HG03159 (cell line): ENCODE measurements around the gene UNC45A.

Experiments
- ATAC-seq: cut with Tn5 transposase; IDR thresholded peaks from one replicate; pipeline ENCODE4 v1.9.1; 2021; ENCODE audit warnings: mild to moderate bottlenecking, moderate library complexity; ENCODE audit not compliant: unreplicated experiment

Gene UNC45A, protein sequence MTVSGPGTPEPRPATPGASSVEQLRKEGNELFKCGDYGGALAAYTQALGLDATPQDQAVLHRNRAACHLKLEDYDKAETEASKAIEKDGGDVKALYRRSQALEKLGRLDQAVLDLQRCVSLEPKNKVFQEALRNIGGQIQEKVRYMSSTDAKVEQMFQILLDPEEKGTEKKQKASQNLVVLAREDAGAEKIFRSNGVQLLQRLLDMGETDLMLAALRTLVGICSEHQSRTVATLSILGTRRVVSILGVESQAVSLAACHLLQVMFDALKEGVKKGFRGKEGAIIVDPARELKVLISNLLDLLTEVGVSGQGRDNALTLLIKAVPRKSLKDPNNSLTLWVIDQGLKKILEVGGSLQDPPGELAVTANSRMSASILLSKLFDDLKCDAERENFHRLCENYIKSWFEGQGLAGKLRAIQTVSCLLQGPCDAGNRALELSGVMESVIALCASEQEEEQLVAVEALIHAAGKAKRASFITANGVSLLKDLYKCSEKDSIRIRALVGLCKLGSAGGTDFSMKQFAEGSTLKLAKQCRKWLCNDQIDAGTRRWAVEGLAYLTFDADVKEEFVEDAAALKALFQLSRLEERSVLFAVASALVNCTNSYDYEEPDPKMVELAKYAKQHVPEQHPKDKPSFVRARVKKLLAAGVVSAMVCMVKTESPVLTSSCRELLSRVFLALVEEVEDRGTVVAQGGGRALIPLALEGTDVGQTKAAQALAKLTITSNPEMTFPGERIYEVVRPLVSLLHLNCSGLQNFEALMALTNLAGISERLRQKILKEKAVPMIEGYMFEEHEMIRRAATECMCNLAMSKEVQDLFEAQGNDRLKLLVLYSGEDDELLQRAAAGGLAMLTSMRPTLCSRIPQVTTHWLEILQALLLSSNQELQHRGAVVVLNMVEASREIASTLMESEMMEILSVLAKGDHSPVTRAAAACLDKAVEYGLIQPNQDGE

GRCh38 chr15:90934949-90935751 is at the start of gene UNC45A:
Gene UNC45A, plus strand, starts transcription at chr15:90935285. Its CDS starts 40 bp downstream, at chr15:90935325.
- peak; percentile 58 for ATAC-seq

DNA sequence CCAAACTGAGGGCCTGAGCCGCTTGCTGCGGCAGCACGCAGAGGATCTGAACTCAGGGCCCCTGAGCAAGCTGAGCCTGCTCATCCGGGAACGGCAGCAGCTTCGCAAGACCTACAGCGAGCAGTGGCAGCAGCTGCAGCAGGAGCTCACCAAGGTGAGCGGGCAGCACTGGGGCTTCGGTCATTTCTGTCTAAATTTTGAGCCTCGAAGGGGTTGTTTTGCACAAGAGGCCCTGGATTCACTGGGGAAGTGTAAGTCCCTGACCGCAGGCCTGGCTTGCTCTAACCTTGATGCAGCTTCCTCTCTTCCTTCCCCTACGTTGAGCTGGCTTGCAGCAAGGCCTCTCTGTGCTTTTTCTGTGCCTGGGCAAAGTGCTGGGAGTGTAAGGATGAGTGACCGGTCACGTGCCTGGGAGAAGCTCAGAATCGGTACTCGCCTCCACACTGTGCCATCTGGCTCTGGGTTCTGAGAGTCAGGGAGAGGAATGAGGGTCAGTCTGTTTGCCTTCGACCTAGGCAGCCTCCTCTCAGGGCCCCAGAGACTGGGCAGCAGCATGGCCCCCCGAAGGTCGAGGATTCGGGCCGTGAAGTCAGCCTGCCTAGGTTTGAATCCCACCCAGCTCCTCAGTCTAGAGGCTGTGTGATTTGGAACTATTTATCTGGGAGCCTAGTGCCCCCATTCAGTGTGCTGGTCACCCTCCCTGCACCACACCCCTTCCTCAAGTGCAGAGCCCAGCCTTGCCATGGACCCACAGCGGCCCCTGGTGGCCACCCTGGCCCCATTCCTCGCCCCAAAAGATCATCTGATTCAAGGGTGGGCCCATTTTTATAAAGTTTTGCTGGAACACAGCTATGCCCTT is 49.4 kb upstream of the UNC45A start:
- ATAC-seq: peak; percentile 45

DNA sequence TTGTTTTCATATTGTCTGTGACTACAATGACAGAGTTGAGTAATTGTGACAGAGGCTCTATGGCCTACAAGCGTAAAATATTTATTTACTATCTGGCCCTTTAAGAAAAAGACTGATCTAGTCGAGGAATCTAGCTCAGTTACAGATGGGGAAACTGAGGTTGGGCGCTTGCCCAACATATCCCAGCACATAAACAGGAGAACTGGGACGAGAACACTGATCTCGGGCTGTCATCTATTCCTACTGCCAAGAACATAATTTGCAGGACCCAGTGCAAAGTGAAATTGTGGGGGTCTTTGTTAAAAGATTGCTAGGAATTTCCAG is 48.8 kb upstream of the UNC45A start:
- ATAC-seq: no peak

DNA sequence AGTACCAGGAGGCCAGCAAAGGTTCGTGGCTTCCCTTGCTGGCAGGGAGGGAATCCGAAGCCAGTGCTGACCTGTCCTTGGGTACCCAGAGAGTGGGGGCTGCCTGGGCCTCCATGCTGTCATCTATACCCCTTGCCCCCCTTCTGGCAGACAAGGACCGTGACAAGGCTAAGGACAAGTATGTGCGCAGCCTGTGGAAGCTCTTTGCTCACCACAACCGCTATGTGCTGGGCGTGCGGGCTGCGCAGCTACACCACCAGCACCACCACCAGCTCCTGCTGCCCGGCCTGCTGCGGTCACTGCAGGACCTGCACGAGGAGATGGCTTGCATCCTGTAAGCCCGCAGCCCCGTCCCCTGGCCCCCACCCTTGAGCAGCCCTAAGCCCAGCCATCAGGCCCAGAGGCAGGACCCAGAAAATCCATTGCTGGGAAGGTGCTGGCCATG is 48.0 kb upstream of the UNC45A start:
- ATAC-seq: no peak

DNA sequence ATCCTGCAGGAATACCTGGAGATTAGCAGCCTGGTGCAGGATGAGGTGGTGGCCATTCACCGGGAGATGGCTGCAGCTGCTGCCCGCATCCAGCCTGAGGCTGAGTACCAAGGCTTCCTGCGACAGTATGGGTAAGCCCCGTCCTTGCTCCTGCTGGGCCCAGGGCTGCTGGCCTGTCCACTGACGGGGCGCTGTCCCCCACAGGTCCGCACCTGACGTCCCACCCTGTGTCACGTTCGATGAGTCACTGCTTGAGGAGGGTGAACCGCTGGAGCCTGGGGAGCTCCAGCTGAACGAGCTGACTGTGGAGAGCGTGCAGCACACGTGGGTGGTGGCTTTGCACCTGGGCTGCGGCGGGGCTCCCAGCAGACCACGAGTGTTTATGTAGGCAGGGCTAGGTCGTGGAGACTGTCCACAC is 45.8 kb upstream of the UNC45A start:
- no peak for ATAC-seq

GRCh38 chr15:90889736-90890456 is 45.2 kb upstream of the UNC45A start:
- no peak for ATAC-seq

GRCh38 chr15:90890839-90891238 is 44.2 kb upstream of the UNC45A start:
- no peak for ATAC-seq

- no peak for ATAC-seq
Observed at GRCh38 chr15:90891346-90891949, 43.6 kb upstream of the UNC45A start.

DNA sequence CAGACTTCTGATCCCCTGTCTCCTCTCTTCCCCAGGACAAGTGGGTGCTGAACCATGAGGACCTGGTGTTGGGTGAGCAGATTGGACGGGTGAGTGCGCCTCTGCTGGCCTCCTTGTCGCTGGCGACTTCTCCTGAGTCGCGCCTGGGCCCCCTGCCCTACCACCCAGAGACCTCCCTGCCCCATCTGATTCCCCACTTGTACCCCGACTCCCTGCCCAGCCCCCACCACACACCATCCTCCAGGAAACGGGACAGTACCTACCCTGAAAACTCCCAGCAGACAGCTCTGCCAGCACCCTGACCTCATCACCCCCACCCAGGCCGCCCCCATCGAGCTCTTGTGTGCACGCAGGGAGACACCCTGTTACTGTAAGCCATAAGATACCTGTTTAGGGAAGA is 43.1 kb upstream of the UNC45A start:
- ATAC-seq: no peak

DNA sequence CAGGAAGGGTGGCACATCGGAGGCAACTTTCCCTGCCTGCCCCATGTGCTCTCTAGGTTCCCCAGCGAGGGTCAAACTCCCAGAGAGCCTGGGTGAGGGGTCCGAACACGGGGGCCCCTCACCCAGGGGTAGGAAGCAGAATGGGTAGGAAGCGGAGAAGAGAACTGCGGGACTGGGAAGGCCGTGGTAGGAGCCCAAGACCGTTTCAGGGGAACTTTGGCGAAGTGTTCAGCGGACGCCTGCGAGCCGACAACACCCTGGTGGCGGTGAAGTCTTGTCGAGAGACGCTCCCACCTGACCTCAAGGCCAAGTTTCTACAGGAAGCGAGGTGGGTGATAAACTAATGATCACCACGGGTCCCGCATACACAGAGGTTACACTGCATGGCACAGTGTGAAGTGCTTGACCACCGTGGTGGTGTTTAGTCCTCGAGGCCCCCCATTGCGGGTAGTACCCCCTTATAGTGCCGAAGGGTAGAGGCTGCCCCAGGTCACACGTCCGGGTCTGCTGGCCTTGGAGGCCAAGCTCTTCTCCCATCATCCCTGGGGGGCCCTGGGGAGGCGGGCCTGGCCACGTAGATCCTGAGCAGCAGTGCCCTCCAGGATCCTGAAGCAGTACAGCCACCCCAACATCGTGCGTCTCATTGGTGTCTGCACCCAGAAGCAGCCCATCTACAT is 42.4 kb upstream of the UNC45A start:
- ATAC-seq: no peak

DNA sequence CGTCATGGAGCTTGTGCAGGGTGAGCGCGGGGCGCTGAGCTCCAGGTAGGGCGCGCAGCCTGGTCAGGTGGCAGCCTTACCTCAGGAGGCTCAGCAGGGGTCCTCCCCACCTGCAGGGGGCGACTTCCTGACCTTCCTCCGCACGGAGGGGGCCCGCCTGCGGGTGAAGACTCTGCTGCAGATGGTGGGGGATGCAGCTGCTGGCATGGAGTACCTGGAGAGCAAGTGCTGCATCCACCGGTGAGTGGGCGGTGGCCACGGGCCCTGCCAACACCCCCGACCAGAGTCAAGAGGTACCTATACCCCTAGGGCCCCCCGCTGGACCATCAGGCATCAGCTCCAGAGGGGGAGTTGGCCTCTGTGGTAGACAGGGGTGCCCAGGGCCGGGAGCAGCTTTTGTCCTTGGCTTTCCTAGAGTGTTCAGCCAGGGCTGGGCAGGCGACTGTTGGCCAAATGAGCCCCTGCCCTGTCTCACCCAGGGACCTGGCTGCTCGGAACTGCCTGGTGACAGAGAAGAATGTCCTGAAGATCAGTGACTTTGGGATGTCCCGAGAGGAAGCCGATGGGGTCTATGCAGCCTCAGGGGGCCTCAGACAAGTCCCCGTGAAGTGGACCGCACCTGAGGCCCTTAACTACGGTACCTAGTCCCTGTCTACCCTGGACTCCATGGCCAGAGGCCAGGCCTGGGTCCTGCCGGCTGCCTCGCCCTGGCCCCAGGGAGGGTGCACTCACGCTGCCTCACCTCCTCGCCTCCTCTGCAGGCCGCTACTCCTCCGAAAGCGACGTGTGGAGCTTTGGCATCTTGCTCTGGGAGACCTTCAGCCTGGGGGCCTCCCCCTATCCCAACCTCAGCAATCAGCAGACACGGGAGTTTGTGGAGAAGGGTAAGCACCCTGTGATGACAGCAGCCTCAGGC is 41.7 kb upstream of the UNC45A start:
- ATAC-seq: no peak

- ATAC-seq: no peak
Observed at GRCh38 chr15:90895571-90896117, 39.4 kb upstream of the UNC45A start.

DNA sequence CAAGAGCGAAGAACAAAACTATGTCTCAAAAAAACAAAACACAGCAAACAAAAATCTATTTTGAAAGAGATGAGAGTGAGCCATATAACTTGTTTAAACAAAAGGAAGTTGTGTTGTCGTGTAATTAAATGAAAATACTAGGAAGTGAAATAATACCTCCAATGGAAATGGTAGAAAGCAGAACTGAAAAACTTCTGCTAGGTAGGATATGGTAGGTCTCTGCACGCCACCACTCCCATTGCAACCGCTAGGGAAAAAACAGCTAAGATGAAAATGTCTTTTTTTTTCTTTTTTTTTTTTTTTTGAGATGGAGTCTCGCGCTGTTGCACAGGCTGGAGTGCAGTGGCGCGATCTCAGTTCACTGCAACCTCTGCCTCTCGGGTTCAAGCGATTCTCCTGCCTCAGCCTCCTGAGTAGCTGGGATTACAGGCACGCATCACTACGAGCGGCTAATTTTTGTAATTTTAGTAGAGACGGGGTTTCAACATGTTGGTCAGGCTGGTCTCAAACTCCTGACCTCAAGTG is 37.9 kb upstream of the UNC45A start:
- peak; percentile 61 for ATAC-seq

GRCh38 chr15:90901175-90902039 is 33.7 kb upstream of the UNC45A start:
- ATAC-seq: no peak

DNA sequence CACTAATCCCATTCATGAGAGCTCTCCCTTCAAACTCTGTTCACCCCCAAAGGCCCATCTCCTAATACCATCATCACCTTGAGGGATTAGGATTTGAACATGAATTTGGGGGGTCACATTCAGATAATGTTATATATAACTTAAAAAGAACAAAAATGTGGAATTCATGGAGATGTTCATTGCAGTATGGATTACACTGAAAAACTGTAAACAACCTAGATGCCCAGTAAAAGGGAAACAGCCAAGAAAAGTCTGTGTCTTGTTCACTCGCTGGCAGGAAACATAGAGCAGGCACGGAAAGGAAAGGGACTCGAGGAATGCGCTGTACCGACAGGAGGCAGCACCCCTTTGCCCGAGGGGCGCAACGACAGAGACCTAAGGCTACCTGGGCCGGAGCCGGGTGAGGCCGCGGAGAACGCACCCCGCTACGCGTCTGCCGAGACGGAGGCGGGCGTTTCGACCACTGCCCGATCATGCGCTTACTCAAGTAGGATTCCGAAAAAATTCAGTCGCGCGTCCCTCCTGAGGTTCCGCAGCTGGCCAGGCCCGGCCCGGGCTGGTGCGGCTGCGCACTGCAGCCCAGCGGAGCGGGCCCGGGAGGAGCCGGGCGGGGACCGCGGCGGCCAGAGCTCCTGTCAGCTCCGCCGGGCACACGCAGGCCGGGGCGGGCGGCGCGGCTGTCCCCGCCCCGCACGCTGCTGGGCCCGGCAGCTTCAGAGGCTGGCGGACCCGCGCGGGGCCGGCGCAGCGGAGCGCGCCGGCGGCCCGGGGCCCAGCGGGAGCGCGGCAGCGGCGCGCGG is 32.8 kb upstream of the UNC45A start:
- ATAC-seq: peak; percentile 59
